ENCODE data around the gene PRSS12. TPM values are rescaled to one million over a fixed set of nuclear protein-coding genes. Genes with fewer than 3 reads are reported as not detected.
"Not testable (repeated sequence)": the region's sequence is repeated elsewhere in the genome, so short reads cannot be mapped to it uniquely, and the experiment has no call there.

Gene PRSS12
- total RNA-seq, 1 experiment from 2014 or later = 0.12 TPM

DNA sequence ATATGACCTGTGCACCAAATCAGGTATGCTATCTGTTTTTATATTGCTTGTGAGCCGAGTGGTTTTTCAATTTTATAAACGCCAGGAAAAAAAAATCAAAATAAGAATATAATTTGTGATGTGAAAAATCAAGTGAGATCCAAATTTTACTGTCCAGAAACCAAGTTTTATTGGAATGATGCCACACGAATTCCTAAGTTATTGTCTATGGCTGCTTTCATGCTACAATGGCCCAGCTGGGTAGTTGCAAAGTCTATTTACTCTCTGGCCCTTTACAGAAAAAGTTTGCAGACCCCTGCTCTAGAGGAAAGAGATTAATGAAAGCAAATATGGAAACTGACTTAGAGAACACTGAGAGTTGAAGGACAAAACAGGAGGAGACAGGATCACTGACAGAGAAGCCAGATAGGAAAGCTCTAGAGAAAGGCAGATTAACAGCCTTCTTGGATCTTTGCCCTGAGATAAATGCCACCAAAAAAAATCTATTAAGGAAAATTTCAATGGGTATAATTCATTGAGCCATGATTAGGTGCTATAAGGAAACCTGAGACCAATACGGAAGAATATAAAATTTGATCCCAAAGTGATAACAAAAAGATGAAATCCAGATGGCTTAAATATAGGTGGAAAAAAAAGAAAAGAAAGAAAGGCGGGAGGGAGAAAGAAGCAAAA lies 29.8 kb downstream of the PRSS12 start:
- no peak for DNase-seq (ENCODE audit: low read depth)

DNA sequence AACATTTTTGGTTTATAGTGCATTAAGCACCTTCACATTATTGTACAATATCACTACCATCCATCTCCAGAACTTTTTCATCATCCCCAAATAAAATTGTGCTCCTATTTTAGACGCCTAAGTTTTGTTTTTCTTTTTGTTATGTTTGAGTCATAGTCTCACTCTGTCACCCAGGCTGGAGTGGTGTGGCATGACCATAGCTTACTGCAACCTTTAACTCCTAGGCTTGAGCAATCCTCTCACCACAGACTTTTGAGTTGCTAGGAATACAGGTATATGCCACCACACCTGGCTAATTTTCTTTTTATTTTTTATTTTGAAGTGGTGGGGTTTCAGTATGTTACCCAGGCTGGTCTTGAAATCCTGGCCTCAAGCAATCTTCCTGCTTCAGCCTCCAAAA lies 33.9 kb downstream of the PRSS12 start:
- DNase-seq (ENCODE audit: low read depth) = no peak

- no peak for DNase-seq (ENCODE audit: low read depth)
These were observed 35.1 kb downstream of the PRSS12 start for GRCh38 chr4:118317691-118318090.

GRCh38 chr4:118314221-118314620 lies 38.6 kb downstream of the PRSS12 start:
- no peak for DNase-seq (ENCODE audit: low read depth)

- no peak for DNase-seq (ENCODE audit: low read depth)
These were observed 39.7 kb downstream of the PRSS12 start for GRCh38 chr4:118313098-118313497.

GRCh38 chr4:118308306-118309030 lies 44.3 kb downstream of the PRSS12 start:
- no peak for DNase-seq (ENCODE audit: low read depth)

GRCh38 chr4:118307643-118308042 lies 45.2 kb downstream of the PRSS12 start:
- DNase-seq (ENCODE audit: low read depth) = peak; percentile 27

DNA sequence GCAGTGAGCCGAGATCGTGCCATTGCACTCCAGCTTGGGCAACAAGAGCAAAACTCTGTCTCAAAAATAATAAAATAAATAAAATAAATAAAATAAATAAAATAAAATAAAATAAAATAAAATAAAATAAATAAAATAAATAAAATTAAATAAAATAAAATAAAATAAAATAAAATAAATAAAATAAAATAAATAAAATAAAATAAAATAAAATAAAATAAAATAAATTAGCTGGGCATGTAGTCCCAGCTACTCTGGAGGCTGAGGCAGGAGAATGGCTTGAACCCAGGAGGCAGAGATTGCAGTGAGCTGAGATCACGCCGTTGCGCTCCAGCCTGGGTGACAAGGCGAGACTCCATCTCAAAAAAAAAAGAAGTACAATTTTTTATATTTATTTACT lies 53.2 kb downstream of the PRSS12 start:
- not testable (repeated sequence) for DNase-seq (ENCODE audit: low read depth)

DNA sequence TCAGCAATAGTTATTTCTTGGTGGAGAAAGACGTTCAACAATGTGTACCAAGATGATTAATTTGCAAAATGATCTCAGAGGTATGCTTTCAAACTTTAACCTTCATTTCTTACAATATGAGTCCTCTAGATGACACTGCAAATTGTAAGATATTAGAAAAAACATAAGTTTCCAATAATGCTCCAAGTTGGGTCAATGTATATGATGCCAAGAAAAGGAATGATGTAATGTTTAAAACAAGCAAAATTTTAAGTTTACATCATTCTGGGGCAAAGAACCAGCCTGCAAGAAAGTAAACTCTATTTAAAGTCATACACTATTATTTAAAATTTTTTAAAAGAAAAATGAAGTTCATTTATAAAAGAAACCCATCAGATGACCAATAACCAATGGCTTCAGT lies 56.1 kb downstream of the PRSS12 start:
- DNase-seq (ENCODE audit: low read depth) = no peak

- no peak for DNase-seq (ENCODE audit: low read depth)
These were observed 61.9 kb downstream of the PRSS12 start for GRCh38 chr4:118290951-118291350.

DNA sequence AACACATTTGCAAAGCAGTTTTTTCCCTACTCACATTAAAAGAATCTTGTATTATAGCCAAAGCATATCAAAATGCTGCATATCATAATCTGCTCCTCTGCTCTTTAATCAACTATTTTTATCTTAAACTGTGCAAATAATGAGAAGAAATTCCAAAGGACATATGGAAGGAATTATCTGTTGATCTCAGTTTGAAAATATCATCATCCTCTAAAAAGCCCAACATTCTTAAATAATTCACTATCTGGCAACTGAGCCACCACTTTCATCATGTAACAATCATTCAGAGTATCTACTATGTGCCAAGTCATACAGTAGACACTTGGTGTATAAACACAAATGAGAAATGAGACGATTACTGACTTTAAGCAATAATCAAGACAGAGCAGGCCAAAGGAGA lies 63.0 kb downstream of the PRSS12 start:
- no peak for DNase-seq (ENCODE audit: low read depth)

- no peak for DNase-seq (ENCODE audit: low read depth)
These were observed 64.9 kb downstream of the PRSS12 start for GRCh38 chr4:118287711-118288451.

DNA sequence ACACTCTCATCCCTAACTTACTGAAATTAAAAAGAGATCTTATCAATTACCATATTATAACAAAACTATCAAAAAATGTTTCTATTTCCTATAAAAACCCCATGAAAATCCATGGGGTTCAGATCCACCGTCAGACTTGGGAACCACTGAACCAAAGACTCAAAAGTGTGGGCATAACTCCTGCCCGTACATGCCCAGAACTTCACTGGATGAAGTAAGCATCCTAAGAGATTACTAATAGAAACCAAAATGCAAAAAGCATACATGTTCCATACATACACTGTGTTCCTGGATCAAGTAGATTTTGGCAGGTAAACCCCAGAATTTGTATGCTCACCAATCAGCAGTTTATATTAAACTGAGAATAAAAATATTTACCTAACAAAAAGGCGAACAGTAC lies 66.1 kb downstream of the PRSS12 start:
- DNase-seq (ENCODE audit: low read depth) = no peak

GRCh38 chr4:118285931-118286330 lies 66.9 kb downstream of the PRSS12 start:
- DNase-seq (ENCODE audit: low read depth) = no peak

DNA sequence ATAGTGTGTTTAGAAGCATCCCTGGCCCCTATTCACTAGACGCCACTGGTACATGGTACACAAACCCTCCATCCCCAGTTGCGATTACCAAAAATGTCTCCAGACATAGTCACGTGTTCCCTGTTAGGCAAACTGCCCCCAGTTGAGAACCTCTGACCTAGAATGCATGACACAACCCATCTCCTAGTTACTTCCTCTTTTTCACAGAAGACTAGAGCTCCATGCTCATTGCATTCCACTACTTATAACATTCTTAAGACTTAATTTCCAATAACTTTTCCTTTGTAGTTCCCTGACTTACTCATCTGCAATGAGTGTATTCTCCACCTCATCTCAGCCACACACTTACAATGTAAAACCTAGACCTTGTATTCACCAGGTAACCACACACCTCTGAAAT lies 68.6 kb downstream of the PRSS12 start:
- no peak for DNase-seq (ENCODE audit: low read depth)

GRCh38 chr4:118282692-118283091 lies 70.1 kb downstream of the PRSS12 start:
- DNase-seq (ENCODE audit: low read depth) = peak; percentile 38

DNA sequence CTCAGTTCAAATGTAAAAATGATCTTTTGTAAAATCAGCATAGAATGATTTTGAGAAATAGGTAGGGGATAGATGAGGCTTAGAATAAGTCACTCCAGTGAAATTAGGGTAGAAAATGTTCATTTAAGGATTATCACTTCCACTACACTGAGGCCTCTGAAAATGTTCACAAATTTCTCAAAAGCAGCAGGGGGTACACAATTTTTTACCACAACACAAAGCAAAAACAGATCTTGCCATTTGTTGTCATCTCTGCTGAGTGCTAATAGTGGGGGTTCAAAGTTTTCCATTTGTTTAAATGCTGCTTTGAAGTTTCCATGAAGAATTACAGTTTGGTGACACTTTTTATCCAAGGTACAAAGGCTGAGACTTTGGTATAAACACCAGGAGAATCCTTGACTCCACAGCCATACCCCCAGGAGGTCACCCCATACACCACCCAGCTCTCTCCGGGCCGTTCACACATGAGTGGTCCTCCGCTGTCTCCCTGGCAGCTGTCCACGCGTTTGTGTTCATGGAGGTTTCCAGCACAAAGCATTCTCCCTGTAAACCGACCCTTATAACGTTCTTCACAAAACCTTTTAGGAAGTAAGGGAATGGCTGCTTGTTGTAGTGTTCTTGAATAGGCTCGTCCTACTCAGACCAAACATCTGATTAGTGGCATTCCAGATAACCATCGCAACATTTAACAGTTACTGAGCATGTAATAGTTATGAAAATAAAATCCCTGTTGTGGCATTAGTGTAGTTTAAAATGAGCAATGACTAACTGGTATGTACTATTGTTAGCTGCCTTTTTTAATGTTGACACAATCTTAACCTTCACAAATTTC lies 71.0 kb downstream of the PRSS12 start:
- no peak for DNase-seq (ENCODE audit: low read depth)

GRCh38 chr4:118280501-118281218 lies 72.1 kb downstream of the PRSS12 start:
- peak; percentile 44 for DNase-seq (ENCODE audit: low read depth)

DNA sequence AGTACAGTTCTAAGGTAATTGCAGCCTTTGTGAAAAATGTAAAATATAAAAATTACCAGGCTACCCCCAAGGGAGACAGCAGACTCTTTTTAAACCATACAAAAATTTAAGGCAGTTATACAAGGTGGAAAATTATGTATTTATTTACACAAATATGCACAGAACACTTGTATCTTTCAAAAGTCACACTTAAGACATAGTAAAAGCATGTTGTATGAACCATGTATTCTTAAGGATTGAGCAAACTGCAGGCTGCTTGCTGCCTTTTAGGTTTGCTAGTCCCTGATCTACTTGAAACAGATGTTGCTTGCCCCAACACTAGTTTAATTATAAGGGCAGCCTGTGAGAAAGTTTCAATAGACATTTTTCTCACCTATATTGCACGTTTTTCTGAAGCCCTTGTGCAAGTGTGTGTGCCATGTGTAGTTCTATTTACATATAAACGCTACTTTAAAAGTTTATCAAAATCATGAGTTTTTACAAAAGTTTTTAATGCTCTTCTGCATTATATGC lies 72.8 kb downstream of the PRSS12 start:
- no peak for DNase-seq (ENCODE audit: low read depth)

GRCh38 chr4:118279328-118279727 lies 73.5 kb downstream of the PRSS12 start:
- no peak for DNase-seq (ENCODE audit: low read depth)
